D721Med (cell line): ENCODE results near the gene CIITA.
A peak's percentile ranks its signal among the peaks of the same experiment; 100 is the strongest.

Experiments
- DNase-seq: peaks from one replicate; pipeline ENCODE4 v3.0.0; 2011; ENCODE audit warnings: low spot score; ENCODE audit not compliant: insufficient read length
- FAIRE-seq: peaks from 2 replicates; lab custom pipeline; 2011; peaks lifted over from hg19 to GRCh38; lab: Jason Lieb, UNC
- CTCF ChIP-seq: IDR thresholded peaks from 2 replicates; pipeline ENCODE4 v1.5.1; 2012; ENCODE audit warnings: mild to moderate bottlenecking, control low read depth; ENCODE audit not compliant: insufficient read depth; ENCODE audit errors: missing control alignments

Gene CIITA

GRCh38 chr16:10943064-10943353 lies 66.0 kb downstream of the CIITA start:
- TF ChIP-seq CTCF: no peak
- DNase-seq (no peak), FAIRE-seq (no peak)

GRCh38 chr16:10944249-10945064 lies 67.5 kb downstream of the CIITA start, which contains the start of gene CLEC16A:
Gene CLEC16A, plus strand, starts transcription at chr16:10944564. Its CDS starts 154 bp downstream, at chr16:10944718.
- no peak for FAIRE-seq
- TF ChIP-seq CTCF: no peak
- DNase-seq: peak; percentile 79

- TF ChIP-seq CTCF: no peak
- FAIRE-seq (no peak), DNase-seq (no peak)
Observed at GRCh38 chr16:10945065-10945787, 68.2 kb downstream of the CIITA start.

DNA sequence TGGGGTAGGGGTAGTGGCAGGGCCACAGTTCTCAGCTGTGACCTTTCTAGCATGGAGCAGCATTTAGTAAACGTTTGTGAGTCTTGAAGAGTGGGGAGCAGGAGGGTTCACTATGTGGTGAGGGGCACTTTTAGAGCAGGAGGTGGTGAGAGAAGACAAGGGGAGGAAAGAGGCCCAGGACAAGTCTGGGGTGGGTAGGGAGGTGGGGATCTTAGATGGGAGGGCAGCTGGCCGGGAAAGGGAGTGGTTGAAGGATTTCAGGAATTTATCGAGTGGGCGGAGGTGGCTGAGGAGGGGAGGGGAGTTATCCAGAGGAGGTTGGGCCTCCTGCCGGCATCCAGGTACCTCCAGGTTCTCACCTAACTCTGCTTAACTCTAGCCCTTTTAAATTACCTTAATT lies 69.3 kb downstream of the CIITA start:
- no peak for TF ChIP-seq CTCF
- no peak for DNase-seq
- FAIRE-seq: no peak

DNA sequence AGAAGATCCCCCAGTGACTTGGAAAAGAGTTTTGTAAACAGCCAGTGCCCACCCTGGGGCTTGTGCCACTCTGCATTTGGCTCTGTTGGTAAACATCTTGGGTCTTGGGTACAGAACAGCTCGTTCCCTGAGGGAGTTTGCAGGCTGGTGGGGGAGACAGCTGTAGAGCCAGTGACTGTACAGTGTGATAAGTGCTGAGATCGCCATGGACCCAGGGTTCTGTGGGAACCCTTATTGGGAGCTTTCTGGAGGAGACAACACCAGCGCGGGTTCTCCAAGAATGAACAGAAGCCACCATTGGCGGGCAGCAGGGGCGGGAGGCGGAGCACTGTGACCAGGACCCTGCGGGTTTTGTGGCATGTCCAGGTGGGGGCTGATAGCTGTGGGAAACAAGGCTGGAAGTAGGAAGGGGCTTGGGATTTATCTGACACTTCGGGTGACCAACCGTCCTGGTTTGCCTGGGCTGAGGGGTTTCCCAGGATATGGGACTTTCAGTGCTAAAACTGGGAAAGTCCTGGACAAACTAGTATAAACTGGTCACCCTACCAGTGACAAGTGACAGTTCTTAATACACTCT lies 70.3 kb downstream of the CIITA start:
- DNase-seq (no peak), FAIRE-seq (no peak)
- no peak for TF ChIP-seq CTCF

DNA sequence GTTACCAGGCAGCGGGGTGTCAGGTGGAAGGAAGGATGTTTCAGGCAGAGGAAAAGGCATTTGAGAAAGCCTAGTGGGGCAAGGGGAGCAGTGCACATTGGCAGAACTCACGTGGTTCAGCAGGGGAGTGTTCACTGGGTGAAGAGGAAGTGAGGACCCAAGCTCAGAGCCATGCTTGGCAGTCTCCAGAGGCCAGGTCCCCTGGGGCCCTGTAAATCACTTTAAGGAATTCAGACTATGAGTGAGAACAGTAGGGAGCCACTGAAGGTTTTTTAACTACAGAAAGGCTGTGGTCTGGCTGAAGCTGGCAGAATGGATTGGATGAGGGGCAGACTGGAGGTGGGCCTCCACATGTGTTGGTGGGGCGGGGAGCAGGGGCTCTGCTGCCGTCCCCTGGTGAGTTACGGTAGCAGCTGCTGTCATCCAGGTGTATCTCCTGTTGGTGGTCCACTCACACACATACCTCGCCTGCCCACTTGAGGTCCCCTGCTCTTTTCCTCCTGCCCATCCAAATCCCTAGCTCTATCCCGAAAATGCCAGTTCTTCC lies 72.5 kb downstream of the CIITA start:
- no peak for TF ChIP-seq CTCF
- FAIRE-seq: no peak
- DNase-seq: no peak
